GM21737 (cell line): ENCODE data around the gene CDH13.

Experiments
- ATAC-seq: cut with Tn5 transposase; IDR thresholded peaks from one replicate; pipeline ENCODE4 v1.9.1; 2021; ENCODE audit warnings: mild to moderate bottlenecking, moderate library complexity; ENCODE audit not compliant: unreplicated experiment

CDH13 gene

DNA sequence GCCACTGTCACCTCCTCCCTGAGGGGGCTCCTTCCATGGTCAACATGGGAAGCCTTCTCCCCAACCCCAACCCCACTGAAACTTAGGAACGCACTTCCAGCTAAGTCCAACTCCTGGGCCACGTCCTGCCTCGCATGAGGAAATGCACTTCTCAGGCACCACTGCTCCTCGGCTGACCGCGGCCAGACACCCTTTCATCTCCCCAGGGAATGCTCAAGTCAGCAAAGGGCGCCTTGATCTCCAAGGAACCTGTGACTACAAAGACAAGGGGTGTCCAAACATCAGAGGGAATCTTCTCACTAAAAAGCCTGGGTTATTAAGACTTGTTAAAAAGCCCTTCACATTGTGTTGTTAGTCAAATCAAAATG, 1056.1 kb downstream of the CDH13 start:
- ATAC-seq = no peak

DNA sequence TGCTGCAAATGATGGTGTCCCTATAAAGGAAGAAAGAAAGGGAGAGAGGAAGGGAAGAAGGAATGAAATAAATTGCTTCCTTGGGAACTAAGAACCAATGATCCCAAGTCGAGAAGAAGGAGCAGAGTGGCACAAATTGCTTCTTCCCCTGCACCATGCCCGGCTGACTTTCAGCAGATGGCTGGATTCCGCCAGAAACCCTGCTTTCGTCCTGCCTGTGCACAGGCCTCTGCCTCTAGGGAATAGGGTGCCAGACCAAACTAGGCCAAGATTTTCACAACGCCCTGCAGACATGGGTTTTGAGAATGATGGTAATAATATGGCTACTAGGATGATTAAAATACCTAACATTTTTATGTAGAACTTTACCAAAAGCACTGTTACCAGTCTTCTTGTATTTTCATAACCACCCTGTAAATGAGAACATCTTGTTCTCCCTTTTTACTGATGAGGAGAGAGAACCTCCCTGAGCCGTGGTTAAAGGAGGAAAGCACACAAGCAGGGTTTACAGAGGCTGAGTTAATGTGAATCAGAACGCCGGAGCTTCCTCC, 1058.9 kb downstream of the CDH13 start:
- ATAC-seq = no peak

DNA sequence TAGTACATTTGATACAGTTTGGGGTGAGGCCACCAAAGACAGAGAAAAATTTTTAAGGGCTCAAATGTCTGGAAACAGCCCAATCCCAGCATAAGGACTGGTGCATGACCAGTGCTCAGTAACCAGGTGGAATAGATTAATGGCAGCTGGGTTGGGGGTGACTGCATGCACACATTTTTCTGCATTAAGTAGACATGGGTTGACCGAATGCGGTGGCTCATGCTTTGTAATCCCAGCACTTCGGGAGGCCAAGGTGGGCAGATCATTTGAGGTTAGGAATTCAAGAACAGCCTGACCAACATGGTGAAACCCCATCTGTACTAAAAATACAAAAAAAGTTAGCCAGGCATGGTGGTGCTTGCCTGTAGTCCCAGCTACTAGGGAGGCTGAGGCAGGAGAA, 1060.0 kb downstream of the CDH13 start:
- ATAC-seq = no peak

DNA sequence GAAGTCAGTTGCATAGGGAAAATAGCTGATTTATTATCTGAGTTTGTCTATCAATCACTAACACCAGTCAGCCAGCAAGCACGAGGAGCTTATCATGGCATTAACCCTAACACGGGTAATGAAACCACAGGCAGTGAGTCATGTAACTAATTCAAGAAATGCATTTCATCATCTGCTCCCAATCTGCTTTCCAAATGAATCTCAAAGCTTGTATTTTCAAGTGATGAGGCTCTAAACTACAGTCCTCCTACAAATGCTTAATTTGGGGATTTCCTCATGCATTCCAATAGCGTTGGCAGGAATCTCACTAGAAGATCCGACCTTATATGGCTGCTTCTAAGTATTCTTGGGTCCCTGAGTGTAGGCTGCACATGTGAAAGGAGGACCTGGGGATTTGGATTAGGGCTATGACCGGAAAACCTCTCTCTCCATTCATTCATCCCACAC, 1062.6 kb downstream of the CDH13 start:
- peak; percentile 71 for ATAC-seq

DNA sequence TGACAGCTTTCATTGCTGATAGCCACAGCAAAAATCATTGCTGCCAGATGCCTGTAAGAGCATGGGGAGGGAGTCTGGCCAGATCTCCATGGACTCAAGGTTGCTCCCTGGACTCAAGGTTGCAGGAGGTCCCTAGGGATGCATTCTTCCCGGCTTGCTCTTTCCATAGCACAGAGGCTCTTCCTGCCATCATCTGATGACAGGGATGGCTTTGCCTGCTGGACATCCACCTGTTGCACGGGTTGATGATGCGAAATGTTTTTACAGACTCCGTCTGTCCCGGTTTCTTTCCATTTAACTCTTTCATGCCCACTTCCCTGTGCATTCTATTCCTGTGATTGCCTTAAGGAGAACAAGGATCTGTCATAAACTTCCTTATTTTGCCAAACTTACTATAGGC, 1065.5 kb downstream of the CDH13 start:
- no peak for ATAC-seq

DNA sequence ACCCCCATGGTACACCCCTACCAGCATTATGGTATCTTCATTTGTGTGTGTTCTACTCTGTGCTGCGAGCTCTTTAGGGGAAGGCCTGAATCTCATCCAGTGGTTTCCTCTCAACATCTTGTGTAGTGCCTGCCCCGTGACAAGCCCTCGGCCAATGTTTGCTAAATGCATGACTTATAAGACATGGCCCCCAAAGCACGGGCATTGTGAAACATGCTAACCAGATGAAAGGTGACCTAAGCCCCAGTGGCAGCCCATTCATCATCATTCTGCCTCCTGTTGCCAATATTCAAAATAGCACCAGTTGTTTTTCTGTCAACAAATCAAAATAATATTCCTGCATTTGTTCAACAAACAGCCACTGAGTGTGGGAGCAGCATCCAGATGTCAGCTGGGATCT, 1072.2 kb downstream of the CDH13 start:
- ATAC-seq = no peak

DNA sequence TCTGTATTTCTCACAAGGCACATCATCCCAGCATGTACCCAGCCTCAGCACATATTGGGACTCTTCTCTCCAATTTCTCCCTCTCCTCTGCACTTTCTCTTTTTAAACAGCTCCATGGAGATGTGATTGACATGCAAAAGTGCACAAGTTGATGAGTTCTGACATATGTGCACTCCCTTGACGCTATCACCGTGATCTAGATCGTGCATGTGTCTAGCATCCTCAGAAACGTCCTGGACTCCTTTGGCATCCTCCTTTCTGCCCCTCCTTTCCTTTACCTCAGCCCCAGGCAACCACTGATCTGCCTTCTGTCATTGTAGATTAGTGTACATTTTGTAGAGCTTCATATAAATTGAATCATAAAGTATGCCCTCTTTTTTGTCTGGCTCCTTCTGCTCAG, 1073.0 kb downstream of the CDH13 start:
- ATAC-seq = no peak

DNA sequence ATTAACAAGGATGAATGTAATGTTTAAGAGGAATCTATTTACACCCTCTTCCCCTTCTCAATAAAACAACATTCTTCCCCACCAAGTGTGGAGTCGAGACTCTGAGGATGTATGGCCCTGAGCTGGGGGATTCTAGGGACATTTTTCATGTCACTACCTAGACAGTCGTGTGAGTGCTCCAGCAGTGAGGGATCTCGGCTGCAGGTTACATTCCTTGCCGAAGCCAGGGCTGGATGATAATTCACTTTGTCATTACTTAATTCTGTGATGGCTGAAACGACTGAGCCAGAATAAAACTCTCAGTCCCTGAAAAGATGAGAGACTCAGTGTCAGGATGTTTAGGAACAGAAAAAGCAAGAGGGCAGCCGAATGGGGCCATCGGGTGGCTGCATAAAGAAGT, 1074.1 kb downstream of the CDH13 start:
- no peak for ATAC-seq

DNA sequence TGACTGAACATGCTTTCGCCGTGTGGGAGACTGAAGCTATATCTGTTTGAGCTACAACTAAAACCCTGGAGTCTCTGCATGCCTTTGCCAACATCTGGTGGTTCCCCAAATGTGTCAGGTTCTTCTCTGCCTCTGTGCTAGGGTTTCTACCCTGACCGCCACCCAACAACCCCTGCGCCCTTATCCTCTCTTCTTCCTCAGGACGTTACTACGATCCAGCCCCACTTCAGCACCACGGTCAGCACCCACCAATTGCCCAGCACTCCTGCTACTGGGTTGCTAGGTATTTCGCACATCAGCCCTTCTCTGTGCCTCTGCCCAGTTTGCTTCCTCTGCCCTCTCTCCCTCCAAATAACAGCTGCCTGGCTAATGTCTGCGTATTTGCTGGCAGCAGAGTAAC, 1074.7 kb downstream of the CDH13 start:
- no peak for ATAC-seq

DNA sequence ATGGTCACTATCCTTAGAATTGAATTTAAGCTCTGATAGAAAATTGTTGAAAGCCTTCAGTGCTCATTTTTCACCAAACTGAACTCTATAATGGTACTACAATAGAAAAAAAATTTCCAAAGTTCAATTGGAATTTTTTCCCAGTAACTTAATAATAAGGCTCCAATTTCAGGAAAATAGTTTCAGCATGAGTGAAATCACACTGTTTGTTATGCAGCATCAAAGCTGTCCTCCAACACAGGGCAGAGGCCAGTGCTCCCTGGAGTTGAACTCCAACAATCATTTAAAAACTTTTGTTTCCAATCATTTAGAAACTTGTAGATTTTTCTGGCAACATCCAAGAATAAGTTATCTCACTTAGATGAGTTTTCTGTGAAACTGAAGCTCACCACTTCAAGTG, 1077.9 kb downstream of the CDH13 start:
- no peak for ATAC-seq

DNA sequence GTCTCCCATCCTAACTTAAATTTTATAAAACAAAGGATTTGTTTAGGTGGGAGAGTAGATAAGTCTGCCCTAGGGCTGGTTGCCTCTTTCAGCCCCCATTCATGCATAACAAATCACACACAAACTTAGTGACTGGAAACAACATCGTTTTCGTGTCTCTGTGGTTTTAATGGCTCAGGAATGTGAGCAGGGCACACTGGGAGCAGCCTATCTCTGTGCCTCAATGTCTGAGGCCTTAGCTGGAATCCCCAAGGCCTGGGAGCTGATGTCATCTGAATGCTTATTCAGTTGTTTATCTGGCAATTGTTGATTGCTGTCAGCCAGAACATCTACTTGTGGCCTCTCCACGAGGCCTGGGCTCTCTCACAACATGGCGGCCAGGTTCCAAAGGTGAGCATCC, 1079.1 kb downstream of the CDH13 start:
- ATAC-seq = no peak

DNA sequence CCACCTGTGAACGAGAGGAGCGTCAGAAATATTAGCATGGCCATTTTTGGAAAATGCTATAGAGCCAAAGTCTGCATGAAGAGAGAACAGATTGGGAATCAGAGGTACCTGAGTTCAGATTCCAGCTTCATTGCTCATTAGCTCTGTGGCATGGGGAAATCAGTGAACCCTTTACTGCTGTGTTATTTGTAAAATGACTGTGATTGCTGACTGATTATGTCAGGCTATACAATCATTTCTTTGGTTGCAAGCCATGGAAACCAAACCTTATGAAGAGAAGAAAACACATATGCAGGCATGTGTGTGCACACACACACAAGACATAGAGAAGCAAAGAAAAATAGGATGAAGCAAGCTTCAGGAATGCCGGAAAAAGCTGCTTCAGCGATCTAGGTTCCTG, 1079.6 kb downstream of the CDH13 start:
- no peak for ATAC-seq

DNA sequence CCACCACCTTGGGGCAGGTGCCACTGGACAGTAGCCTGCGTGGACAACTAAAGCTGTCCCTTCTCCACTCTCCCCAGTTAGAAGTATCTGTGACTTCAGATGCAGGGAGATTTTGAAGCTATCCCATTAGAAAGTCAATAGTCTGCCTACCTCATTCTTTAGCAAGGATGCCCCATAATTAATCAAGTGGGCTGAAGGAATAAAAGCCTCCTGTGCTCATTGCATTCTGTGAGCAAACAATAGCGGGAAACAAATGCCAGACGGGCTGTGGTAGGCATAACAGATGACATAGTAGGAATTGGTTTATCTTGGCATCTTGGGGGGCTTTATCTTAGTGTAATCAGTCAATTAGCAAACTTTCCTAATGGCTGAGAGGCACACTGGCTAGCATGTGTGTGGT, 1084.3 kb downstream of the CDH13 start:
- no peak for ATAC-seq

DNA sequence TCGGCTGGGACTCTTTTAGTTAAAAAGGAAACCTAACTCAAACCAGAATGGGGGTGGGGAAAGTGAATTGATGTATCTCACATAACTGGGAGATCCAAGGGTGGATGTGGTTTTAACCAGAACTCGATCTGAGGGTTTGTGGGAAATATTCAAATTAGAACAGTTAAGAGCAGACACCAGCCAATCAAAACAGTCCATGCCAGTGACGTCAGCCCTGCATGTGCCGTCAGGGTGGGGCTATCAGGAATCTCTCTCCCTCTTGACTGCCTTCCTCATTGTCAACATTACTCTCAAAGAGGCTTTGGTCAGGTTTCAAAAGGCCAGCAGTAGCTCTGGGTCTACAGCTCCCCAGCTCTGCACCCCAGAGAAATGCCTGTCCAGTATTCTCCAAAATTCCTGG, 1086.8 kb downstream of the CDH13 start:
- no peak for ATAC-seq

DNA sequence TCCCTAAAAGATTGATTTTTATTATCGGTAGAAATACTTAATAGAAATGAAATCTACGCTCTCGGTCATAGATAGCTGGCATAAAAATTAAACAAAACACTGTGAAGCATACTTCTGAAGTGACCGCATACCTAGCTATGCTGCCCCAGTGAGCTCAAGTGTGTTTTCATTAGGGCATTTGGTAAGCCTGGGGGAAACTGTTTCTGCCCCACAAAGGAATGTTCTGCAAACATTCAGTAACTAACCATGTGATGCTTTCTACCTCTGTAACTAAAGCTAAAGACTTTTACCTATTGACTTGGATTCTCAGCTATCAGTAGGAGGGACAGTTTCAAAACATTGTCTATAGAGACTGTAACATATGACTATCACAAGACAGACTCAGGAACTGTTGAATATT, 1087.5 kb downstream of the CDH13 start:
- ATAC-seq = no peak

DNA sequence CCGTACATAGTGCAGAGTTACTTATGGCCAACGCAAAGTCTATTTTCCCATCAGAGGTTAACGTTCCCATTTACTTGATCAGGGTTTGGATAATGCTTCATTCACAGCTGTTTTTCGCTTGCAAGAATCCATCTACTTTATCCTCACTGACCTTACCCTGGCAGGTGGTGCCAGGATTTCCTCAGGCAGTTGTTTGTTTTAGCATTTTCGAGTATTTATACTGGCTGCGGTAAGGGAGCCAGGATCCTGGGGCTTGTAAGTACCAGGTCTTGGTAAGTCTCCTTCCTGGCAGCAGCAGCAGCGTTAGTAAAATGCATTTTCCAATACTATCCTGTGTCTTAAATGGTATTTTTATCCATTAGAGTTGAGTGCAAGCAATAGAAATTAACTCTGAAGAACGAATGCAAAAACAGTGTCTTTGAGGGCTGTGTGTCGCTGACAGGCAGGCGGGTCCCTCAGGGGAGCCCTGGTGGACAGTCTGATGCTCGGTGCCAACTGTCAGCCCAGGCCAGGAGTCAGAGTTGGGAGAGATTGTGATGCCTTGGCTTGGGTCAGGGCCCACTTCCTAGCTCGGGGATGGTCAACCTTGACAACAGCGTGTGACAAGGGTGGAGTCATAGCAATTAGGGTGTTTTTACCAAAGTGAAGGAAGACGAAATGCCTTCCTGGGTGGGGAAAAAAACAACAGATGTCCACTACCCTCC, 1088.6 kb downstream of the CDH13 start:
- no peak for ATAC-seq

DNA sequence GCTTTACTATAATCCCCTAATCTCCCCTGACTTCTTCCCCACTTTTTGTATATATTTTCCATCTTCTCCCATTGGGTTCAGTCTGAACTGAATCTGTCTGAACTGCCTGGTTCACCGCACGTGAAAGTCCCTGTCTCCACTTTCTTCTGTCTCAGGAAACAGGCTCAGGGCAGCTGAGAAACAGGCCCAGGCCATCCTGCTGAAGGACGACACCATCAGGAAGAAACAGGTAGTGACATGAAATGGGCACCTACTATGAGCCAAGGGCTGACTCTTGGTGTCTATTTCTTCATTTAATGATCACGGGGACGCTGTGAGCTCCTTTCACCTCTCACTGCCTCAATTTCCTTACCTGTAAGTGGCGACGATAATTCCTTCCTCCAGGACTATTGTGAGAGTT, 1090.5 kb downstream of the CDH13 start:
- no peak for ATAC-seq

DNA sequence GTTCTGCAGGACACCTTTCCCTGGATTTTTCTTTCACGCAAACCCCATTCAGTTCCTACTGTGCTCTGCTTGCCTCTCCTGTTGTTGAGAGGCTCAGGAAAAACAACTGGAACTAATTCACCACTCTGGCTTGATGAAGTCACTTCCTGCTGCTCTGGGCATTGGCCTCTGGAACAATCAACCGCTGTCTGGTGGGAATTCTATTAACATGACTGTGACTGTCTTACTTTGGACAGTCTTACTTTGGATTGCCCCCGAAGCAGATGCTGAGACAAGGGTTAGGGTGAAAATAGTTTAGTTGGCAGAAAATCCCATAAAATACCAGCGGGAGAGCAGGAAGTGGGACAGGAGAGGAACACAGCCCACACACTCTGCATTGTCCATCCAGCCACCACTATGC, 1091.0 kb downstream of the CDH13 start:
- ATAC-seq = no peak

DNA sequence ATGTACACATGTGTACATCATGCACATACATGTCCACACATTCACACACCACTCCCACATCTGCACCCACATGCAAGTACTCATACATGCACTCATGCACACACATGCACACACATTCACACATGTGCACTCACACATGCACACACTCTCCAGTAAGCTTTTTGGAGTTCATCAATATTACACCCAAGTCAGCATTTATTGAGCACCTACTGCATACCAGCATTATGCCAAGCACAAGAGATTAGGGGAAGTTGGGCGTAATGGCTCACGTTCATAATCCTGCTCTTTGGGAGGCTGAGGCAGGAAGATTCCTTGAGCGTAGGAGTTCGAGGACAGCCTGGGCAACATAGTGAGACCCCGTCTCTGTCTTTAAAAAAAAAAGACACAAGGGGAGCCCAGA, 1093.4 kb downstream of the CDH13 start:
- ATAC-seq = no peak

DNA sequence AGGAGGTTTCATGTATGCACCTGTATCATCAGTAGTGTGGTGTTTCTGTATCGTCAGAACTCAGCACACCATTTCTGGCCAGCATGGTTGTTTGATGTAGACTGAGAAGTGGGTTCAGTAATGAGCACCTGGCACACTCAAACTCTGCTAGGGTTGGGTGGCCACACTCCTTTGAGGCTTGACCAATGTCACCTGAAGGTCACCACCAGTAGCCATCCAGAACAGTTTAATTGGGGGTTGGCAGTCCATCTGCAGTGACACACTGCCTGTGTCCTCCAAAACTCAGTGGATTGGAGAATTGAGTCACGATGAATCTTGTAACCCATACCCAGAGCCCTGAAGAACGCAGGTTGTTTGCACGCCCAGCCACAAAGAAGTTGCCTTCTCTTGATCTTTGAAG, 1094.2 kb downstream of the CDH13 start:
- no peak for ATAC-seq

DNA sequence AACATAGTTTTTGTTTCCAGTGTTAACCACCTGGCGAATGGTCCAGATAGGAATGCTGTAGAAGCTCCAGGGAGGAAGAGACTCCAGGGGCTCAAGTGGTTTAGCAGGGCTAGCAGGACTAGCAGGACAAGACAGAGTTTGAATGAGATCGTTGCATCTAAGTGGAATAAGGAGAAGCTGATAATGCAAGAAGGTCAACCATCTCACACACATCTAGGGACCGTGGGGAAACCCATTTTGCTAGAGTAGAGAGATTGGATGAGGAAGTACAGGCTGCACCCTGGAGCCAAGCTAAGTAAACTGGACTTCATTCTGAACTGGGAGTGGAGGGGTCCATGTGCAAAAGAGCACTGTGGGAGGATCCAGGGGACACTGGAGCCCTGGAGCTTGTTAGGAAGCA, 1094.9 kb downstream of the CDH13 start:
- no peak for ATAC-seq

DNA sequence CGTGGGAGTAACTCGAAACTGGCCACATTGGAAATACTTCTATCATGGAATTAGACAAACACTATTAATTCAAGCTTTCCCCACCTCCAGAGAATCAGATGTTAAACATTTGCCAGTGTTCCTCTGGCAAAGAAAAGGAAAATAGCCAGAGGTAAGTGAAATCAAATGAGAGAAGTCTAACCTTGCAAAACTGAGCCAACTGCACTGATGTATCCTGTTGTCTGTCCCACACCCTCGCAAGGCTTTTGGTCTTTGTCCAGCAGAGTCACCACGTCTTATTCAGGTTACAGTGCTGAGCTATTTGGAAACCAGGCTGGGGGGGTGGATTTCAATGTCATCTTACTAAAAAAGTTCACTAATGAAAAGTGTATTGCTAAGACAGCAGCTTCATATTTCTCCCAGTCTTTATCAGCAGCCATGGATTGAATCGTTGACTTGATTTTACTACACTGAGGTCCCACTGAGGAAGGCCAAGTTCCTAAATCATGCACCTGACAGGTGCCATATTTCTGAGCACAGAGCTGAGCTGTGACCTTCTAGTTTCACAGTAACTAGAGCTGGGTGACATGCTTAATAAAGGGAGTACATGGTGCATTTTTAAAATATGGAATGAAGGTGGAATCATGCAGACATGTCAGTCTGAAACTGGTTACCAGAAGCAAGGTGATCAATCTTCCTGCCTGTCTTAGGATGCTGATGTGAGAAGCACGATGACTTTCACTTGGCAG, 1095.9 kb downstream of the CDH13 start:
- no peak for ATAC-seq

DNA sequence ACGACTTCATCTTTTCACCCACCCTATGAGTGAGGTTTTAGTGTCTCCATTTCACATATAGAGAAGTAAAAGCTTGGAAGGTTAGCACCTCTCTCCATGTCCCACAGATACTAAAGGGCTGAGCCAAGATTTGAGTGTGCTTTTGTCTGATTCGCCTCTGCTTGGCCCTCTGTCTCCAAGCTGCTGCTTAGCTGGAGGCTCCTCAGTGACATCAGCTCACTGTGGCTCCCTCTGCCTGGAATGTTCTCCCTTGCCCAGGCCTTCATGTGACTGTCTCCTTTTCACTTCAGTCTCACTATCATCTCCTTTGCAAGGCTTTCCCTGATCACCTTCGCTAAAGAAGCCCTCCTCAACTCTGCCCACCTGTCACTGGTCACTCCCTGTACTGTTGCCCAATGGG, 1096.5 kb downstream of the CDH13 start:
- ATAC-seq = no peak
